HEK293 (cell line): ENCODE measurements around the gene MPPED1.

ENCODE experiments used
- CTCF ChIA-PET: fragments of 350-600 bp; formaldehyde crosslinking; extraction: SDS; loops from one replicate; lab custom pipeline; 2021; ENCODE audit warnings: antibody characterized with exemption; lab: Yijun Ruan, JAX
- POLR2A ChIA-PET: fragments of 300-600 bp; formaldehyde crosslinking; extraction: SDS; loops from one replicate; lab custom pipeline; 2020; ENCODE audit warnings: antibody characterized with exemption, inconsistent platforms; lab: Yijun Ruan, JAX
- H3K27ac ChIP-seq: fragments of 200-500 bp; sonication (Bioruptor generic); 2 replicates; pipeline ENCODE4 v1.5.1; 2014; ENCODE audit warnings: low read depth, low read length, control low read depth, inconsistent platforms; ENCODE audit errors: extremely low read depth
- H3K36me3 ChIP-seq, 2 experiments: fragments of 200-500 bp in 1 of 2; sonication (Bioruptor generic) in 1 of 2; 1 replicate in 1 of 2; 2 replicates in 1 of 2; pipeline ENCODE4 v1.5.1; 2014 to 2017; ENCODE audit warnings: inconsistent platforms in 2 of 2, low read length in 2 of 2; ENCODE audit not compliant: control insufficient read depth in 2 of 2, insufficient read depth in 1 of 2
- H3K4me1 ChIP-seq: fragments of 200-500 bp; sonication (Bioruptor generic); 2 replicates; pipeline ENCODE4 v1.5.1; 2014; ENCODE audit warnings: mild to moderate bottlenecking, low read length, inconsistent platforms; ENCODE audit not compliant: control insufficient read depth, insufficient read depth
- H3K4me3 ChIP-seq: 2 replicates; pipeline ENCODE4 v1.5.1; 2011; ENCODE audit warnings: low read depth, mild to moderate bottlenecking, control low read depth, low read length, moderate library complexity
- H3K9me3 ChIP-seq: fragments of 200-500 bp; sonication (Bioruptor generic); 2 replicates; pipeline ENCODE4 v1.5.1; 2014; ENCODE audit warnings: low read depth, low read length, inconsistent platforms; ENCODE audit not compliant: control insufficient read depth, insufficient read depth
- GLIS2 ChIP-seq: fragments of 450-650 bp; formaldehyde crosslinking; IDR thresholded peaks from 2 replicates; pipeline ENCODE4 v1.5.1; 2016; ENCODE audit warnings: missing biosample characterization, missing genetic modification characterization
- SETDB1 ChIP-seq: IDR thresholded peaks from one replicate; pipeline ENCODE4 v1.6.1; 2017; ENCODE audit warnings: mild to moderate bottlenecking, low read length, moderate library complexity, mixed read lengths; ENCODE audit not compliant: insufficient read length
- SP7 ChIP-seq: fragments of 450-650 bp; formaldehyde crosslinking; IDR thresholded peaks from 2 replicates; pipeline ENCODE4 v1.5.1; 2016; ENCODE audit warnings: missing biosample characterization, missing genetic modification characterization
- ZBTB26 ChIP-seq: fragments of 450-650 bp; formaldehyde crosslinking; optimal IDR thresholded peaks from 2 replicates; pipeline ENCODE3; 2016; ENCODE audit warnings: missing biosample characterization, mild to moderate bottlenecking, missing genetic modification characterization
- ZBTB44 ChIP-seq: fragments of 450-650 bp; IDR thresholded peaks from 2 replicates; pipeline ENCODE4 v1.5.1; 2018; ENCODE audit warnings: missing biosample characterization, mild to moderate bottlenecking, missing genetic modification characterization
- ZNF148 ChIP-seq: fragments of 450-650 bp; formaldehyde crosslinking; IDR thresholded peaks from 2 replicates; pipeline ENCODE4 v1.5.0; 2017; ENCODE audit warnings: missing biosample characterization, missing genetic modification characterization, borderline replicate concordance
- ZNF157 ChIP-seq: fragments of 450-650 bp; formaldehyde crosslinking; IDR thresholded peaks from 2 replicates; pipeline ENCODE4 v1.5.1; 2016; ENCODE audit warnings: missing biosample characterization, missing genetic modification characterization
- ZNF280C ChIP-seq: fragments of 450-650 bp; formaldehyde crosslinking; IDR thresholded peaks from 2 replicates; pipeline ENCODE4 v1.5.1; 2016; ENCODE audit warnings: missing biosample characterization, missing genetic modification characterization
- ZNF324 ChIP-seq: fragments of 450-650 bp; formaldehyde crosslinking; IDR thresholded peaks from 2 replicates; pipeline ENCODE4 v1.5.1; 2016; ENCODE audit warnings: missing biosample characterization, missing genetic modification characterization
- ZNF350 ChIP-seq: fragments of 450-650 bp; formaldehyde crosslinking; IDR thresholded peaks from 2 replicates; pipeline ENCODE4 v1.5.0; 2017; ENCODE audit warnings: missing biosample characterization, mild to moderate bottlenecking, missing genetic modification characterization
- ZNF473 ChIP-seq: fragments of 450-650 bp; formaldehyde crosslinking; IDR thresholded peaks from 2 replicates; pipeline ENCODE4 v1.5.1; 2017; ENCODE audit warnings: missing biosample characterization, missing genetic modification characterization
- ZNF629 ChIP-seq: fragments of 450-650 bp; formaldehyde crosslinking; IDR thresholded peaks from 2 replicates; pipeline ENCODE4 v1.5.1; 2017; ENCODE audit warnings: missing biosample characterization, missing genetic modification characterization
- ZSCAN30 ChIP-seq: fragments of 450-650 bp; IDR thresholded peaks from 2 replicates; pipeline ENCODE4 v1.5.1; 2018; ENCODE audit warnings: missing biosample characterization, mild to moderate bottlenecking, missing genetic modification characterization, moderate library complexity
- ZXDB ChIP-seq: fragments of 450-650 bp; formaldehyde crosslinking; IDR thresholded peaks from 2 replicates; pipeline ENCODE4 v1.5.1; 2016; ENCODE audit warnings: missing biosample characterization, missing genetic modification characterization

Gene MPPED1

GRCh38 chr22:43413826-43414225 is 2.0 kb downstream of the MPPED1 start (continued):
- TF ChIP-seq GLIS2 (tag by site-specific recombination): no peak
- no peak for TF ChIP-seq ZBTB44 (tag by site-specific recombination)
- no peak for TF ChIP-seq ZNF280C (tag by site-specific recombination)
- no peak for TF ChIP-seq ZBTB26
- no peak for TF ChIP-seq ZXDB (tag by site-specific recombination)

DNA sequence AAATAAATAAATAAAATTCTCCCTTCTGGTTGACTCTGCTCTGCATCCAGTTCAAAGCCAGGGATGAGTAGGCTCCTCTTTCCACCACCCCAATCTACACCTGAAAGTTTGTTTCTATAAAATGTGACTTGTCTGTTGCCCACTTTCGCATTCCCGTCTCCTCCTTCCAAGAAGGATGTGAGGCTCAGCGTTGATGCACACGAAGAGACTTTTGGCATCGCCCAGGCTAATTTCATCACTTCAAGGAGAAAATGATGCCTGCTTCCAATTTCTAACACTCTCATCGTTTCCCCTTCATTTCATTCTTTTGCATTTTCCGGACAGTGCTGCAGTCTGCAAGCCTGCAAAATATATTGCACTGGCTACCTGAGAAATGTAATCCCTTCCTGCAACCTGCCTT is 3.9 kb downstream of the MPPED1 start:
- TF ChIP-seq SP7 (no peak), SETDB1 (no peak), ZSCAN30 (tag by site-specific recombination) (no peak), ZNF324 (no peak), ZNF629 (no peak), ZNF350 (tag by site-specific recombination) (no peak), ZNF280C (tag by site-specific recombination) (no peak), ZNF157 (tag by site-specific recombination) (no peak)
- Histone ChIP-seq H3K4me1 (no peaks in the 10 kb centered on the region), H3K4me3 (no peak overlapping the region), H3K36me3 (no peaks in the 10 kb centered on the region), H3K27ac (no peak overlapping the region), H3K9me3 (no peaks in the 10 kb centered on the region)
- ChIA-PET CTCF (no interaction called here), POLR2A (no interaction called here)

- ChIA-PET POLR2A (interaction anchor here (0.6 kb wide), 1 partner anchor 617 kb away, joined by 5 read pairs; no protein-coding TSS in a partner anchor), CTCF (interaction anchor here (0.7 to 0.8 kb wide), 2 partner anchors 31 to 150 kb away, joined by 3 to 6 read pairs; no protein-coding TSS in a partner anchor)
- no peak for TF ChIP-seq ZNF473 (tag by site-specific recombination)
- no peak for TF ChIP-seq ZNF148
- H3K9me3 ChIP-seq: no peaks in the 10 kb centered on the region
- no peak overlapping the region for H3K4me3 ChIP-seq
- H3K27ac ChIP-seq: no peak overlapping the region
- H3K4me1 ChIP-seq: no peaks in the 10 kb centered on the region
- no peaks in the 10 kb centered on the region for H3K36me3 ChIP-seq
These were observed 5.7 kb downstream of the MPPED1 start for GRCh38 chr22:43417555-43417954.
